GM12878 (cell line): ENCODE data around the gene ZDHHC11. TPM values are rescaled to one million over a fixed set of nuclear protein-coding genes. Genes with fewer than 3 reads are reported as not detected.

Source experiments
- ATAC-seq: fragments of 200-7000 bp; cut with Tn5 transposase; 3 replicates; pipeline ENCODE4 v1.9.1; 2020; ENCODE audit warnings: mild to moderate bottlenecking, moderate library complexity
- BruUV-seq: library from RNA; stranded (reverse); fragments of 400-500 nt; replicated peaks from 2 replicates; lab custom pipeline; 2021; lab: Mats Ljungman, UMichigan
- CTCF ChIA-PET: fragments of 300-600 bp; sonication (Branson Sonifier 250); formaldehyde crosslinking; extraction: SDS; loops from one replicate; lab custom pipeline; 2021; ENCODE audit warnings: inconsistent platforms; lab: Yijun Ruan, JAX
- POLR2A ChIA-PET: fragments of 350-600 bp; formaldehyde crosslinking; extraction: SDS; loops from one replicate; lab custom pipeline; 2021; ENCODE audit warnings: inconsistent platforms; lab: Charles Lee
- RAD21 ChIA-PET: fragments of 300-600 bp; sonication (Branson Sonifier 250); formaldehyde crosslinking; loops from one replicate; lab custom pipeline; 2023; ENCODE audit warnings: antibody characterized with exemption; ENCODE audit not compliant: unreplicated experiment; lab: Charles Lee
- SMC1A ChIA-PET: fragments of 300-600 bp; sonication (Branson Sonifier 250); formaldehyde crosslinking; loops from one replicate; lab custom pipeline; 2023; ENCODE audit not compliant: unreplicated experiment, uncharacterized antibody; lab: Charles Lee
- DNase-seq: peaks from one replicate; pipeline ENCODE4 v3.0.0-alpha.2; 2011; ENCODE audit warnings: low read depth, low spot score
- FAIRE-seq: peaks from 3 replicates; lab custom pipeline; 2011; peaks lifted over from hg19 to GRCh38; lab: Jason Lieb, UNC
- H2AFZ ChIP-seq: 2 replicates; pipeline ENCODE4 v1.6.0; 2011; ENCODE audit warnings: low read depth, low read length, control low read depth; ENCODE audit not compliant: control insufficient read depth
- H3K27ac ChIP-seq: 2 replicates; pipeline ENCODE4 v1.5.1; 2011; ENCODE audit warnings: control low read depth; ENCODE audit not compliant: control insufficient read depth, insufficient read depth
- H3K27me3 ChIP-seq, 2 experiments: replicated peaks in 1 of 2; 2 replicates each; pipeline versions ENCODE4 v1.6.0 to v1.6.1; 2011; ENCODE audit warnings: low read length in 1 of 2; ENCODE audit not compliant: control insufficient read depth in 2 of 2, insufficient read depth in 2 of 2
- H3K36me3 ChIP-seq, 2 experiments: 2 replicates each; pipeline ENCODE4 v1.5.1; 2011; ENCODE audit warnings: low read length in 1 of 2; ENCODE audit not compliant: control insufficient read depth in 2 of 2, insufficient read depth in 2 of 2
- H3K4me1 ChIP-seq: 2 replicates; pipeline ENCODE4 v1.6.1; 2011; ENCODE audit warnings: mild to moderate bottlenecking, low read length, moderate library complexity, mixed read lengths; ENCODE audit not compliant: control insufficient read depth, insufficient read depth
- H3K4me2 ChIP-seq: 2 replicates; pipeline ENCODE4 v1.6.0; 2011; ENCODE audit warnings: control low read depth; ENCODE audit not compliant: control insufficient read depth, insufficient read depth
- H3K4me3 ChIP-seq: fragments of 200-600 bp; sonication (generic); 2 replicates; pipeline ENCODE4 v1.5.1; 2016
- H3K79me2 ChIP-seq: 2 replicates; pipeline ENCODE4 v1.6.0; 2011; ENCODE audit warnings: low read length; ENCODE audit not compliant: control insufficient read depth, insufficient read depth
- H3K9ac ChIP-seq: 2 replicates; pipeline ENCODE4 v1.8.0; 2011; ENCODE audit warnings: low read length, control low read depth, mixed read lengths; ENCODE audit not compliant: control insufficient read depth, insufficient read depth
- H3K9me3 ChIP-seq: replicated peaks from 3 replicates; pipeline ENCODE4 v1.5.1; 2011; ENCODE audit warnings: mild to moderate bottlenecking, low read length; ENCODE audit not compliant: control insufficient read depth, insufficient read depth
- H4K20me1 ChIP-seq: 2 replicates; pipeline ENCODE4 v1.6.0; 2011; ENCODE audit not compliant: control insufficient read depth, insufficient read depth
- BRCA1 ChIP-seq: IDR thresholded peaks from 2 replicates; pipeline ENCODE4 v1.6.1; 2011; ENCODE audit warnings: low read depth, low read length, improper control_type of control experiment
- IKZF1 ChIP-seq: fragments of 450-650 bp; conservative IDR thresholded peaks from 2 replicates; pipeline ENCODE4 v1.6.1; 2017; ENCODE audit warnings: antibody characterized with exemption, mild to moderate bottlenecking
- NRF1 ChIP-seq: conservative IDR thresholded peaks from 2 replicates; pipeline ENCODE4 v1.6.1; 2011; ENCODE audit warnings: mild to moderate bottlenecking, low read depth, low read length, improper control_type of control experiment
- ZBTB4 ChIP-seq: fragments of 450-650 bp; formaldehyde crosslinking; IDR thresholded peaks from 2 replicates; pipeline ENCODE4 v1.4.0; 2022; ENCODE audit warnings: mild to moderate bottlenecking, moderate library complexity
- WGBS: methylation state at CpG from one replicate; pipeline ENCODE4 v1.1.6; 2016; ENCODE audit warnings: low lambda C conversion rate; ENCODE audit not compliant: insufficient replicate concordance, insufficient coverage; ENCODE audit errors: missing lambda C conversion rate; 5-methylcytosine and 5-hydroxymethylcytosine counted together
- in situ Hi-C: fragments of 300-500 bp; cut with MboI; formaldehyde crosslinking; loops from 9 replicates; pipeline ENCODE4 v1.14.3; 2018; ENCODE audit warnings: mixed read lengths
- intact Hi-C: fragments of 100-400 bp; cut with micrococcal nuclease; formaldehyde crosslinking; loops from one replicate; pipeline ENCODE4 v1.14.2; 2022; ENCODE audit not compliant: unreplicated experiment
- polyA plus RNA-seq, 11 experiments: library from polyadenylated mRNA; depleted of rRNA in 4 of 11; unstranded in 6 of 11; stranded (reverse) in 5 of 11; fragments of >200 nt; fragmentation: Nextera tagmentation in 4 of 11; fragmentation: Illumina TruSeq in 1 of 11; extraction: Ambion mirVana in 4 of 11; extraction: Trizol in 1 of 11; gene quantifications; 1 replicate in 1 of 11; 2 replicates in 10 of 11; pipeline versions ENCODE4 v1.2.1 to v1.2.3, GENCODE V29; 2011 to 2016; ENCODE audit warnings: inconsistent platforms in 2 of 11, missing spikeins in 2 of 11, low read depth in 1 of 11
- total RNA-seq, 4 experiments: library from RNA; depleted of rRNA in 3 of 4; stranded (reverse); fragments of >200 nt in 3 of 4; fragmentation: Illumina TruSeq in 1 of 4; extraction: Trizol in 1 of 4; gene quantifications; 2 replicates each; pipeline versions ENCODE4 v1.2.1 to v1.2.3, GENCODE V29; 2013 to 2021

ZDHHC11 gene
- total and polyA plus RNA-seq, 10 of the 15 experiments (the other 5 are each of a cell fraction or from before 2014, with no cell fraction given): 0.04 to 1.4 (median 0.30) TPM

GRCh38 chr5:852431-853401, 1.9 kb upstream of the ZDHHC11 start (continued):
- no peak for TF ChIP-seq ZBTB4
- TF ChIP-seq, all 136 proteins: peak for 0

GRCh38 chr5:852018-852417, 1.2 kb upstream of the ZDHHC11 start:
- FAIRE-seq: no peak

More at GRCh38 chr5:852018-852417, 1.2 kb upstream of the ZDHHC11 start:
- in situ Hi-C loops (loop anchor here (5.0 kb wide), 1 partner anchor 100 kb away; no protein-coding TSS in a partner anchor), intact Hi-C loops (no loop called here)
- ChIA-PET POLR2A (no interaction called here), SMC1A (no interaction called here), RAD21 (no interaction called here), CTCF (no interaction called here)
- H3K27me3 ChIP-seq: no peaks in the 10 kb centered on the region
- H3K4me3 ChIP-seq: no peak overlapping the region
- H4K20me1 ChIP-seq: no peaks in the 10 kb centered on the region
- H3K4me1 ChIP-seq: no peaks in the 10 kb centered on the region
- no peaks in the 10 kb centered on the region for H3K36me3 ChIP-seq
- no peak overlapping the region for H3K9ac ChIP-seq
- no peak overlapping the region for H2AFZ ChIP-seq
- 58% methylated on average over 5 of the region's 5 CpGs for WGBS
- H3K4me2 ChIP-seq: no peak overlapping the region
- no peak for TF ChIP-seq IKZF1
- no peak for TF ChIP-seq BRCA1
- no peak for TF ChIP-seq NRF1
- TF ChIP-seq ZBTB4: no peak
- BruUV-seq: no TSS peak
- no peak overlapping the region for H3K27ac ChIP-seq
- H3K9me3 ChIP-seq: no peaks in the 10 kb centered on the region
- DNase-seq (no peak), ATAC-seq (no peak)
- H3K79me2 ChIP-seq: no peaks in the 10 kb centered on the region
